DMS53 treated with DMSO at 0.1 percent for 48 hours (cell line): Measurements from ENCODE around the gene RGL1.

Experiments
- DNase-seq: peaks from one replicate; lab custom pipeline; 2025; ENCODE audit not compliant: unreplicated experiment; lab: John Stamatoyannopoulos, UW

The RGL1 gene

DNA sequence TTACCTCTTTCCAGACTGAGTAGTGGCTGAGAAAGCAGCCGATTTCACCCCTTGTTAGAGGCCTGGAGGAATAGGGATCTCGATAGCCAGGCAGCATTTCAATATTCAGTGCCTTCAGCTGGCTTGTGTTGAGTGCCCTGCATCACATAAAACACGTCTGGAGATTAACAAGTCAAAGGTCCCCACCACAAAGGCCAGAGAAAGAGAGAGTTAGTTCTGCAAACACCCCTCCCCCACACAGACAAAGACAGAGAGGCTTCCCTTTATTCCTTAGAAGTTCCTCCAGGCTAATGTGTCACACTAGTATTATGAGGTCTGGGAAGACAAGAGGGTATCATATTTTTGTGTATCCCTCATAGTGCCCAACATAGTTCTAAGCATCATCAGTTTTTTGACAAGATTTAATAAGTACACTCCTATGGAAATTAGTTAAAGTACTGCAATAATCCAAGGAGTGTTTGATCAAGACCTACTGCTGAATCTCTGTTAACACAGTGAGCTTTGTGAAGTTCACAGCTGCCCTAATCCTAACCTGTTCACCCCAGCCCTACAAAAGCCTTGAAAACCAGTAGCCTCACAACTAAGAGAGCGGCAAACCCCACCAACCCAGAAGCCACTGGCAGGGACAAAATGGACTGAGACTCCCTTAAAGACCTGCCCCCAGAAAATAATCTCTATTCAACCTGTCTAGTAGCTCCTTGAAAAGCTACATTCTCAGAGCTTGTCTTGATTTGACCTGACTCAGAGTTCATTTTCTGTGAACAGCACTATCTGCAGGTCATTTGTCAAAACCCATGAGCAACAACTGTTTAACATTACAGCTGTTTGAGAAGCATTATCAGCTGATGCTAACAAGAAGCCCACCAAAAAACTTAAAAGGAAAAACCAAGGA is 140.8 kb downstream of the RGL1 start:
- DNase-seq: no peak

DNA sequence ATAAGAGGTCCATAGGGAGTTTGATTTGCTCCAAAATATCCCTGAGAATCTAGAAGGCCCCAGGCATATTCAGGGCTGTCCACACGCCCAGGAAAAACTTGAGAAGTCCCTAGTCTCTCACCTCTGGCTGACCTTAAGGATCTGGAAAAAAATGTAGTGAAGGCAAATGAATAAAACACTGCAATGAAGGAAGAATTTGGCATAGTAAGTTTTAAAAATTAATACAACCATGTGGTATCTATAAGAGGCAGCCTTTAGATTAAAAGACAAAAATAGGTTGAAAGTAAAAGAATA is 141.3 kb downstream of the RGL1 start:
- DNase-seq: no peak

DNA sequence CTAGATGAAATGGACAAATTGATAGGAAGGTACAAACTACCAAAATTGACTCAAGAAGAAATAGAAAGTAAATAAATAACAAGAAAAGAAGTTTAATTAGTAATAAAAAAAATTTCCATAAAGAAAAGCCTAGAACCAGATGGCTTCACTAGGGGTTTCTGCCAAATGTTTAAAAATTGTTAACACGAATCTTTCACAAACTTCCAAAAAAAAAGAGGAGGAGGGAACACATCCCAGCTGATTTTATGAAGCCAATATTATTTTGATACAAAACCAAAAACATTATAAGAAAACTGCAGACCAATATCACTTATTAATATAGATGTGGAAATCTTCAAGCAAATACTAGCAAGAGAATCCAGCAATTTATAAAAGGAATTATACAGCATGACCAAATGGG is 143.1 kb downstream of the RGL1 start:
- no peak for DNase-seq

GRCh38 chr1:183952101-183952500 is 147.2 kb downstream of the RGL1 start:
- no peak for DNase-seq

- DNase-seq: peak; percentile 13
These were observed 148.1 kb downstream of the RGL1 start for GRCh38 chr1:183953031-183953430.

- no peak for DNase-seq
These were observed 149.6 kb downstream of the RGL1 start for GRCh38 chr1:183954496-183954895.

GRCh38 chr1:183956559-183957188 is 151.8 kb downstream of the RGL1 start:
- DNase-seq: peak; percentile 36

GRCh38 chr1:183957216-183957830 is 152.4 kb downstream of the RGL1 start:
- no peak for DNase-seq

DNA sequence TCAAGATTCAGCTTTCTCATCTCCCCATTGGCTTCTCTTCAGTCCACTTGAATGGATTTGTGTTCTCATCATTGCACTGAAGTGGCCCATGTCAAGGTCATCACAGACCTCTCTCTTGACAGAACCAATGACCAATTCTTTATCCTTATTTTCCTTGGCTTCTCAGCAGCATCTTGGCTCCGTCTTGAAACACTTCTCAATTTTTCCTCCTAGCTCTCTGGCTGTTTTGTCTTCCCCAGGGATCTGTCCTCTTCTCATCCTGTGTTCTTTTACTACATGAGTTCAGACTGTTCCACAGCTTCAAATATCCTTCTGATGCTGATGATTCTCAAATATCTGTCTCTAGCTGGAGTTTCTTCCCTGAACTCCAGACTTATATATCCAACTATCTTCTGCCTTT is 154.0 kb downstream of the RGL1 start:
- DNase-seq: no peak

DNA sequence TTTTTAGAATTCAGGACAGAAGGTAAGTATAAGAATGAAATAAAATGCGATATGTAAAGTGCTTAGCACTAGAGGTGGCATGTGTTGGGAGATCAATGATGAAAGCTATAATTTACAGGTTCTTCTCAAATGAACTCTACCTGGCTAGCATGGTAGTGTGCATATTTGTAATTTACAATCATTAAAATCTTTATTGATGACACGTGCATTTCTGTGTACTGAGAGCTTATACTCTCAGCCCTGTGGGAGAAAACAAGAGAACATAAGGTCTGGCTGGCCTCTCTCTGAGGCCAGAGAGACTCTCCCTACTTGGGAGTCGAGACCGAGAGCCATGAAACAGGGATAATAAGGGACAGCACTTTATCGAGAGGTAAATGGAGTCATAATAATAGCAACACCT is 156.2 kb downstream of the RGL1 start:
- DNase-seq: no peak

GRCh38 chr1:183962903-183963302 is 158.0 kb downstream of the RGL1 start:
- DNase-seq: no peak

GRCh38 chr1:183965726-183966125 is 160.8 kb downstream of the RGL1 start:
- DNase-seq: no peak

- no peak for DNase-seq
These were observed 161.6 kb downstream of the RGL1 start for GRCh38 chr1:183966487-183966886.

DNA sequence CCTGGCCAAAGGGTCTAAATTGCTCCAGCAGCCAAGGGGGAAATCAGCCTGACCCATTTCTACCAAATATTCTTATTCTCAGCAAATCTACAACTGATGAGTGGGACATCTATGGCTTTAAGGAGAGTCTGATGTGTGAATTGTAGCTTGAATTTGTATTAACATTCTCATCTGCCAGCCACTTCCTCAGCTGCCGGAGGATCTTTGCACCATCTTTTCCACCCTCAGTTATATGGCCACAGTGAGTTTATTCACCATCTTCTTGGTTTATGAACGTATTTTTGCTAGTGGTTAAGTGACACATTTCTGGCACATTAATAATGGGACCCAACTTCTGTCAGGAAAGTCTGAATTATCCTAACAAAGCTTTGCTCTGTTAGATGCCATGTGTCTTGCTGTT is 163.0 kb downstream of the RGL1 start:
- no peak for DNase-seq

DNA sequence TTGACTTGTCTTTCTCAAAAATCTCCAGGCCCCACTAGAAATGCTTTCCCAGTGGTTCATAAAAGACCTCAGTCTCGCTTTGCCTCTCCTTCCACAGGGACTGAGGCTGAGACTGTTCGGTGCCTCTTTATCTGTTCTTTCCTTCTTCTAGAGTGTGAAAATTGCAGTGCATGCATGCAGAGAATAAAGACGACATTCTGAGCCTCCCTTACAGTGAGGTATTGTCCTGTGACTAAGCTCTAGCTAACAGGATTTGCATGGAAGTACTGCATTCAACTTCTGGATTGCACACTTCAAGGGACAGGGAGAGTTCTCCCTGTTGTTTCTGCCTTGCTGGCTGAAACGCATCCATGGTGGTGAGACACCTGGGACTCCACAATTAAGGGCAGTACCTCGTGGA is 163.5 kb downstream of the RGL1 start:
- no peak for DNase-seq

DNA sequence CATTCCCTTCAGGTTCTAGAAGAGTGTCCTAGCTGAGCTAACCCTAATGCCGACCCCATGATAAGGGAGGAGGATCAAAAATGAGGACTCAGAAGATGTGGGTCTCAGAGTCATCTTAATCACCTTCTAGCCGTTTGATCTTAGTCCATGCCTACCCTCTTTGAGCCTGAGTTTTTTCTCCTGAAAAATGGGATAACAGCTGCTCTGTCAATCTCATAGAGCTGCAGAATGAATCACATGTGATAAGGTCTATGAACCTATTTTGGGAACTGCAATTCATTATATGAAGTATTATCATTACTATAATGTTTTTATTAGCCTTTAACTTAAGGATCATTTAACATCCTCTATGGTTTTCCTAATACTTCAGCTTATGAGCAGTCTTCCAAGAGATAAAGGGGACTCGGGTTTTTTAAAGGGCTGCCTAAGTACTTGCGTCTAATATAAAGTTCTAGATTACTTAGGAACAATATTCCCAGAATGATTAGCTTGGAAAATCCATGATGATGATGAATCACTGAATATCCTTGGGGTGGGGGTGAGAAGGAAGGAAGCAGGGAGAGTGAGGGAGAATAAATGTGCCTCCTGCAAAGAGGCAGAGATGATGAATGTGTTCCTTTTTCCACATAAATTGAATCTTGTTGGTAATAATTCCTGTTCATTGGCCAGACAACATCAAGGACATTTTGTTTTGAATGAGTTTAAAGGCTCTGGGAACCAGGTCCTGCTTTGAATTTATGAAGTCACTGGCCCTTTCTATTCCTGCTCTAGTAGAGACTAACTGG is 165.8 kb downstream of the RGL1 start:
- DNase-seq: no peak

DNA sequence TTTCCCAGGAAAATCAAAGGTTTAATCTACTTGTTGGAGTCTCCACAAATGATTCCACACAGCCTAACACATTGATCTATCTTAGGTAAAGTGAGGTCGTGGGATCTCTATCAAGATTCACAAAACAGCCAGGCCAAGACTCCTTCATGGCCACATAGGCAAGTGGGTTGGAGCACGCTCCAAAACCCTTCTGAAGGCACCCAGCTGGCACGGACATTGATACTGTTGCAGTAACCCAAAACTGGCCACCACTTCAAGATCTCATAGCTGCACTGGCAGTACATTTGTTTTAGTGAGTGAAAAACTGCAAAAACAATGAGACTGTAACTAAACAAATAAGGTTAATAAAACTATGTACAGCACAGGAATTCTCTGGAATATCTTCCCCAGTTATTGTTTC is 170.7 kb downstream of the RGL1 start:
- DNase-seq: no peak

DNA sequence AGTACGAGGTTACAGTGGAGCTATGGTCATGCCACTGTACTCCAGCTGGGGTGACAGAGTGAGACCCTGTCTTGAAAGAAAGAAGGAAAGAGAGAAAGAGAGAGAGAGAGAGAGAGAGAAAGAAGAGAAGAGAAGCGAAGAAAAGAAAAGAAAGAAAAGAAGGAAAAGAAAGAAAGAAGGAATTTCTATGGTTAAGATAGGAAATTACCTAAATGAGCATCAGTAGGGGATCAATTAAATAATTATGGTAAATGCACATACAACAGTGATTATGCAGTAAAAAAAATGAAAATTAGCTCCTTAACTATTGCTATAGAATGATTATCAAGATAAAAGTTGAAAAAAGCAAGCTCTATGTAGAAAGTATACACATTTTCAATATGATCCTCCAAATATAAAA is 172.8 kb downstream of the RGL1 start:
- no peak for DNase-seq
